ENCODE results near the gene C20orf96.

Gene C20orf96

DNA sequence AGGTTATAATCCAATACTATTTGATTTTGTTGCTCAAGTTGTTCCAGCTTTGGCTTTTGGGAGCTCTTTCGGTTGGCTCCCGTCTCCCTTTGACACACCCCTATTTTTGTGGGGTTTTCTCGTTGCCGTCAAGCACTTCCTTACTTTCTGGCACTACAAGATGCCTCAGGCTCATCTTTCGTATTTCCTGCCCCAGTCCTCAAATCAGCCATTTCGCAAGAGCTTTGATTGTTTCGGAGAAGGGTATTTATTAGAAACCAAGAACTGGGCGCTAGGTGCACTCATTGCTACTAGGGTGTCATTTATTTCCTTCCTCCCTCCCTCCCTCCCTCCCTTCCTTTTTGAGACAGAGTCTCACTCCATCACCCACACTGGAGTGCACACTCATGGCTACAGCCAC is 21.5 kb upstream of the C20orf96 start:
- no peak for DNase-seq

DNA sequence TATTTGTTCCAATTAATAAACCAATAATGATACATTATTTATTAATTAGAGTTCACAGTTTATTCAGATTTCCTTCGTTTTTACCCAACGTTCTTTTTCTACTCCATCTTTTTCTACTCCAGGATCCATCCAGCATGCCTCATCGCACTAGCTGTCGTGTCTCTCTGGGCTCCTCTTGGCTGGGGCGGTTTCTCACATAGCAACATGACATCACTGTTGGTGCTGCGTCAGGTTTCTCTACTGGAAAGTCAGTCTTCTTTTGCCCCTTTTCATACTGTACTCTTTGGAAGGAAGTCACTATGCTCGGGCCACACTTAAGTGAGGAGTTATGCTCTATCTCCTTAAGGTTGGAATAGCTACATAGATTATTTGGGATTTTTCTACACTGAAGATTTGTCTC is 21.1 kb upstream of the C20orf96 start:
- DNase-seq, result no peak

DNA sequence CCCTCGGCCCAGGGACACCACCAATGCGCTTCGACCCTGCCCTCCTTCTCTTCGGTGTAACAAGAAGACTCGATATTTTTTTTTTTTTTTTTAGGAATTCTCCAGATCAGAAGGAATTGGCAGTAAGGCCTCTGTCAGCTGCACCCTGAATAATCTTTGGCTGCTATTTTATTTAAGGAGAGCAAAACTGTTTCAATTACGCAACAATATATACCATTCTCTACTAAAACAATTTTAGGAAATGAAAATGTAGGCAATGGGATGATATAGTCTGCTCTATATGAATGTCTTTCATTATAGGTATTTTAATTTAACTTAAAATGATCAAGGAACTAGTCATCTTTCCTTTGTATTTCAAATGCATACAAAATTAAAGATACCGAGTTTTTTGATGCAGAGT is 20.1 kb upstream of the C20orf96 start:
- DNase-seq, result no peak

DNA sequence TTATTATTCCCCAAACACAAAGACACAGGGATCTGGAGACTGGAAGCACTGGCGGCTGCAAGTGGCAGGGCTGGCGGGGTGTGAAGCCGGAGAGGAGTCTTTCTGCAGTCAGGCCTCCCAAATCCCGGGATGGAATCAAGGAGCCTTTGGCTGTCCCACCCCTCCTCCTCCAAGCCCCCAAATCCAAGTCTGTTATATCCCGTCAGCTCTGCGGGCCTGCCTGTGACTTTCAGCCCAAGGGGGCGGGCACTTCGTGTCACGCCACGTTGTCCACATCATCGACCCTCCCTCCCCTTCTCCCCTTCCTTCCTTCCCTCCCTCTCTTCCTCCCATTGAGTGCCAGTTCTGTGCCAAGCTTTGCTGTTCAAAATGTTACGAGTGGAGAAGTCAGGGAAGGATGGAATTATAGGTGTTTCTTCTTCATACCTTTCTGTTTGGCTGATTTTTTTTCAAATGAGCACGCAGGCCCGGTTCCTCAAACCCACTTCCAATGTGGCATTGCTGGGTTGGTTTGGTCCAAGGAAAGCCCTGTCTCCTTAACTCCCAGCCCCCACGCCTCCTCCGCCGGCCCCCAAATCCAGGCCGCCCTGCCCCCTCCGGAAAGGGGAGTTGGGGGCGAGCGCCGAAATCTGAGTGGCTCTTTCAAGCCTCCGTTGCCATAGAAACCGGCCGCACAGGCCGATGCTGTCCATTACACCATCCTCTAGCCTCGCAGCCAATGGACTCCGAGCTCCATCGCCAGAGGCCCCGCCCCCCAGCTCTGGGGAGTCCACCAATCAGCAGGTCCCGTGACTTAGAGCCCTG is 19.5 kb upstream of the C20orf96 start:
- DNase-seq, result peak; percentile 74

DNA sequence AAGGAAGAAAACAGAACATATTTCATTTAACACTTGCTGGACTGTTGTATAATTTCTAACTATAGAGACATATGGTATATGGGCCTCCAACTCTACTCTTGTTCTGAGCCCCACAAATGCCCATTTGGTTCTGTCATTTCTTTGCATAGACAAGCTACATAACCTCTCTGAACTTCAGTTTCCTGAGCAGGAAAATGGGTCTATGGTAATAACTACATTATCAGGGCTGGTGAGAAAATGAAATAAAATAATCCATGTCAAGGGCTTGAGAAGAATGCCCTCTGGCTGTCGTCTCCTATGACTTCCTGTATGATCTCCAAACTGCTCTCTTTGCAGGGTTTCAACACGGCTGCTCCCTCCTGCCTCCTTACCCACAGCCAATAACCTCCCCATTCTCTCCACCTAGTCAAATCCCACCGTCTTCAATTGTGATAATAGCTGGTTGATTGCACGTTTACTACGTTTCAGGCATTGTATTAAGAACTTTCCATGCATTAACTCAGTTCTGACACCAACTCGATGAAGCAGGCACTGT is 18.8 kb upstream of the C20orf96 start:
- no peak for DNase-seq

DNA sequence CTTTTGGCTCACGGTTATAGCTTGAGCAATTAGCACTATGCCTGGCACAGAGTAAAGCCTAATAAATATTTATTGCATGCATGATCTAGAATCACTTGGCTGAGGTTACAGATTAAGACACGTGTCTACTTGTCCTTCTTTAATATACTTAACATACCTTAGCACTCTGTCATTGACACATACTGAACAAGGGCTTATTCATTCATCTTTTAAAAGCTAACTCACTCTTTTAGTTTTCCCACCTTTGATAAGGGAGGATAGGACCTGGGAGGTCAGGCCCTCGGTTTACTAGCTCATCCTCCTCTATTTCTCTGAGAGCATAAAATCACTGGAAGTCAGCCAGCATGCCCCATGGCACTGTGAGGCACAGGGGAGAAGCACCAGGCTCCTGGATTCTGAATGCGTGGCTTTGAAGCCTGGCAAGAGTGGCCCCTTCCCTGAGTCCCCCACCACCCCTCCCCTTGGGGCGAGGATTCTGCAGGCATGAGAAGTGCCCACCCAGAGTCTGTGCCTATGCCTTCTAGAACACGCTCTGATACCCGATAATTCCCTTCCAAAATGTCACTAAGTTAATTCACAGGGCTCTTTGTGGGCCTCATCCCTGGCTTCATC is 18.0 kb upstream of the C20orf96 start:
- no peak for DNase-seq

DNA sequence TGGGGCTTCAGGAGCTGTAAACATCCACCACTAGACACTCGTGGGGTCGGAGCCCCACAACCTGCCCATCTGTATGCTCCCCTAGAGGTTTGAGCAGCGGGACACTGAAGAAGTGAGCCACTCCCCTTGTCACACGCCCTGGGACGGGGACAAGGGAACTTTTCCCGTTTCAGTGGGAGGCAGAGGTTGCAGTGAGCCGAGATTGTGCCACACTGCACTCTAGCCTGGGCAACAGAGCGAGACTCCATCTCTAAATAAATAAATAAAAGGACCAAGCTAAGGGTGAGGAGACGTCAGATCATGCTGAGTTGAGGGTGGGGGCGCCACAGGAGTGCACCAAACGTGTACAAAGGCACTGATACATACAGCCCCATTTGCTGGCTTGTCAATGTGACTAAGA is 15.2 kb upstream of the C20orf96 start:
- no peak for DNase-seq

DNA sequence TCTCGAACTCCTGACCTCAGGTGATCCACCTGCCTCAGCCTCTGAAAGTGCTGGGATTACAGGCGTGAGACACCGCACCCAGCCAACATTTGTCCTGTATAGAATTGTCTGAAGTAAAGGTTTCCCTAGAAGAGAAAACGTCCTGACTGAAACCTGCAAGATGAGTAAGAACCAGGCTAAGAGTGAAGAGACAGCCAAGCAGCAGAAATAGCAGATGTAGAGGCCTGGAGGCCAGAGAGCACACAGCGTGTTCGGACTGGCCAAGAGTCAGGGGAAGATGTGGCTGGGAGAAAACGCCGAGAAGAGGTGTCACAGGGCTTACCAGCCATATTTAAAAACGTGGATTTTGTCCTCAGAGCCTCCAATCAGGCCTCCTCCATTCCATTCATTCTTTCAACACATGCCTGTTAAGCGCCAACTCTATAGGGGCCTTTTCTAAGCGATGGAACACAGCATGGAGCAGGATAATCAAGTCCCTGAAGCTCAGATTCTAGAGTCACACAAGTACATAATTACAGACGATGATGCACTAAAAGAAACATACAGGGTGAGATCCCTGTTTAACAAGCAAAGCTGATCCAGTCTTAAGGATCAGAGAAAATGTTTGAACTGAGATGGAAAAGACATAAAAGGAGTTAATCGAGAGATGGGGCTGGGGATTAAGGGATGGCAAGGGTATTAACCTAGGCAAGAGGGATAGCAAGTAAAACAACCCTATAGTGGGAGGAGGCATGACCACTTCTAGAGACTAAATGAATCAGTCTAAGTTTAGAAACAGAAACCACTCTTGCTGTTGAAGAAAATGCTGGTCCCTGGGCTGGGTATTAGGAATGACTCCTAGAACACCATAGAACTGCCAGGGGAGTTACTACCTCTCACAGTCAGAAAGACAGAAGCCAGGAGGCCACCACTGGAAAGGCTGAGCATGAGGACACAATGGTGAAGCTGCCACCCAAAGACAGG is 11.6 kb upstream of the C20orf96 start:
- no peak for DNase-seq

DNA sequence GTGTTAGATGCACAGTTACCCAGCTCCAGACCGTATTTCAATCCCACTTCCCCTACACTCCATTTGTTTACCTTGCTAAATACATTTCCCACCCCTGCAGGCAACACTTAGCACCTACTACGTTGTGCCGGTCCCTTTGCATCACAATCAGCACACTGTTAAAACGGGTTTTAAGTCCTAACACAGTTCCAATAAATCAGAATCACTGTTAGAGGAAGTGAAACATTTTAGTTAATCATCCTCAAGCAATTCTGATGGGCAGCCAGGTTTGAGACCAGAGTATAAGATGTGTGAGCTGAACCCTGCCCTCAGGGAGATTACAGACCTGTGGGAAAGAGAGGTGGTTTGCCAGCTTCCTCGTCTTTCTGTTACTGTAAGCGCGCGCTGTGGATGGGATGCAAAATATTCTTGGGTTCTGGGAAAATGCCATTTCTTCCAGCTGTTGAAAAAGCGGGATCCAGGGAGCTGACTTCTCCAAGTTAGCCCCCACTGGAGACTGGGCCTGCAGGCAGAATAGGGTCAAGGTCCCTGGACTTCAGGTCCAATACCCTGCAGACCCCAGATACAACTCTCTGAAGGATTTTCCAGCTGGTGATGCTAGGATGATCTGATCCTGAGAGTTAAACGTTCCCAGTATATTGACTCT is 9.9 kb upstream of the C20orf96 start:
- DNase-seq, result no peak

DNA sequence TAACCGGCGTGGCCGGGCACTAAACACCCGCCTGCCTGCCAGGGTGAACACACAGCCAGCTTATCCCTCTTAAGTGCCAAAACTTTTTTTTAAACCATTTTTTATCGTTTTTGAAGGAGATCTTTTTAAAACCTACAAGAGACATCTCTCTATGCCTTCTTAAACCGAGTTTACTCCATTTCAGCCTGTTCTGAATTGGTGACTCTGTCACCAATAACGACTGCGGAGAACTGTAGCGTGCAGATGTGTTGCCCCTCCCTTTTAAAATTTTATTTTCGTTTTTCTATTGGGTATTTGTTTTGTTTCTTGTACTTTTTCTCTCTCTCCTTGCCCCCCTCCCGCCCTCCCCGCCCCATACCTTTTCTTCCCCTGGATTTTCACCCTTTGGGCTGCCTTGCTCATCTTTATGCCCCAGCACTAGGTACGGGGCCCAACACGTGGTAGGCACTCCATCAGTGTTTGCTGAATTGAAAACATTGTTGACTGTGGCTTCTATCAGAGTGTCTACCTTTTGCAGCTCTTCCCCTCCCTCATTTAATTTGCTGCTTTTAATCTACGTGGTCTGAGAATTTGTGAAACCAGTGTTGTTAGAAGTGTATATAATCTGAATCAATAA is 8.3 kb upstream of the C20orf96 start:
- DNase-seq, result no peak

DNA sequence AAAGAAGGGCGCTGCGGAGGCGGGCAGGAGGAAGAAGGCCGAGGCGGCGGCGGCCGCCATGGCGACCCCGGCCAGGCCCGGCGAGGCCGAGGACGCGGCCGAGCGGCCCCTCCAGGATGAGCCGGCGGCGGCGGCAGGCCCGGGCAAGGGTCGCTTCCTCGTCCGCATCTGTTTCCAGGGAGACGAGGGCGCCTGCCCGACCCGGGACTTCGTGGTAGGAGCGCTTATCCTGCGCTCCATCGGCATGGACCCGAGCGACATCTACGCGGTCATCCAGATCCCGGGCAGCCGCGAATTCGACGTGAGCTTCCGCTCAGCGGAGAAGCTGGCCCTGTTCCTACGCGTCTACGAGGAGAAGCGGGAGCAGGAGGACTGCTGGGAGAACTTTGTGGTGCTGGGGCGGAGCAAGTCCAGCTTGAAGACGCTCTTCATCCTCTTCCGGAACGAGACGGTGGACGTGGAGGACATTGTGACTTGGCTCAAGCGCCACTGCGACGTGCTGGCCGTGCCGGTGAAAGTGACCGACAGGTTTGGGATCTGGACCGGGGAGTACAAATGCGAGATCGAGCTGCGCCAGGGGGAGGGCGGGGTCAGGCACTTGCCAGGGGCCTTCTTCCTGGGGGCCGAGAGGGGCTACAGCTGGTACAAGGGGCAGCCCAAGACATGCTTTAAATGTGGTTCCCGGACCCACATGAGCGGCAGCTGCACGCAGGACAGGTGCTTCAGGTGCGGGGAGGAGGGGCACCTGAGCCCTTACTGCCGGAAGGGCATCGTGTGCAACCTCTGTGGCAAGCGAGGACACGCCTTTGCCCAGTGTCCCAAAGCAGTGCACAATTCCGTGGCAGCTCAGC is 7.6 kb upstream of the C20orf96 start:
- DNase-seq, result peak; percentile 3

DNA sequence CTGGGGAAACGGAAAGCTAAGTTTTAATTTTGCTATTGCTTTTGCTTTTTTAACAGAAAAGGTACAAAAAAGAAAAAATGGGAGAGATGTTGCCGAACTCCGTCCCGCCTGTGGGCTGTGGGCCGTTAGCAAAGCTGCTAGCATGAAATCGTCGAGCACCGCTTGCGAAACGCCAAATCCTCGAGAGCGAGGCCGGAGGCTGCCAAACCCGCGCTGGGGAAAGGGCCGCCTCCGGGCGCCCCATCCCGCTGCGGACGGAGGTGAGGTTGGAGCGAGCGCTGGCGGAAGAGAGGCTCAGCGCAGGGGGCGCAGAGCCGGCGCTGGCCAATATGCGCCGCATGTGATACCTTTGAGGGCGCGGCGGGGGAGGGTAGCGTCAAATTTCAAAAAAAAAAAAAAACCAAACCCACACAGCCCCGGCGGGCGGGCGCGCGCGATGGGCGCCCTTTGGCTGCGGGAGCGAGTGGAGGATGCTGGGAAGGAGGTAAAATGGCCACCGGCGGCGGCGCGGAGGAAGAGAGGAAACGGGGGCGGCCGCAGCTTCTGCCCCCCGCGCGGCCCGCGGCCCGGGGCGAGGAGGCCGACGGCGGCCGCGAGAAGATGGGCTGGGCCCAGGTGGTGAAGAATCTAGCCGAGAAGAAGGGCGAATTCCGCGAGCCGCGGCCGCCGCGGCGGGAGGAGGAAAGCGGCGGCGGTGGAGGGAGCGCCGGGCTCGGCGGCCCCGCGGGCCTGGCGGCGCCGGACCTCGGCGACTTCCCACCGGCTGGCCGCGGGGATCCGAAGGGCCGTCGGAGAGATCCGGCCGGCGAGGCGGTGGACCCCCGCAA is 6.8 kb upstream of the C20orf96 start, which contains the start of gene ZCCHC3:
ZCCHC3 (plus strand) TSS at position 473 of the 827 bp plus-strand sequence; CDS start at position 490, 17 bp downstream.
- peak; percentile 72 for DNase-seq

DNA sequence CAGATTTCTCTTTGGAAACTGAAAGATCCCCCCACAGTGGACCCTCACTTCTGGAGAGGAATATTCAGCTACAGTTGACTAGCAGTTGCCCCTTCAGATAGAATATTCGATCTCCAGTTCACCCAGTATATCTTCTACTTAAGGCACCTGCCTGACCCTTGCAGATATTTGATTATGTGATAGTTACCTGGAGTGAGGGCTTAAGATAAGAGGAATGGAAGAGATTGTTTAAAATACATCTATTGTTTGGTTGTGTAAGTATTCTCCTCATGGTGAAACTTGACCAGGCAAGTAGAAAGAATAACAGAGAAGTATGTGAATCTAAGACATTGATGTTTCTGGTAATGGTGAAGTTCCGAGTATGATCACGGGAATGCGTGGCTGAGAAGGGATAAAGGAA is 5.3 kb upstream of the C20orf96 start:
- DNase-seq, result no peak

DNA sequence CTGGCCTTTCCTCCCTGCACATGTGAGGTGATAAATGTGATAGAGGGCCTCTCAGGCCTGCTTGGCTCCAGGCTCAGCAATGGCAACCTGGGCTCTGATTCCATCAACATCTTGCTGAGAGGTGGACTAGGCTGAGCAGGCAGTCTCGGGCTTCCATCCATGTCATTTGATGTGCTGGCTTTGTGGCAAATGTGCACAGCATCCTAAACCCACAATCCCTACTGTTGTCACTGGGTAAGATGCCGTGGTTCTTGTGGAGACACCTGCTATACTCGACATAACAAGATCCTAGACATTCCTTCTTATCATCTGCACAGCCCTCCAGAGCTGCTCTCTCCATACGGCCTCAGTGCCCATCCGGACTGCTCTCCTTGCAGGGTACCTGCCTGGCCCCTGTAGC is 4.1 kb upstream of the C20orf96 start:
- no peak for DNase-seq

DNA sequence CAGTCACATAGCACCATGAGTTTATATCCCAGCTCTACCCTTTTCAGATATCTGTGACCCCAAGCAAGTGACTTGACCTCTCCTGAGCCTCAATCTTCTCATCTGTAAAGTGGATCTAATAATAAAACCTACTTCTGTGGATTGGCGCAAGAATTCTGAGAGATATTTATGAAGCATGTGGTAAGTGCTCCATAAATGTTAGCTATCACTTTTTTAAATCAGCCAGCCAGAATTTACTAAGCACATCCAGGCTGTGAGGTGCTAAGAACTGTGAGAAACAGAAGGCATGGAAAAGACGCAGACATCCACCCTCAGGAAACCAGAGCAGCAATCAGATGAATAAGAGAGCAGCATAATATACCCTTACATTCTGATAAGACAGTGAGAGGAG is 862 bp downstream of the C20orf96 start:
- no peak for DNase-seq

DNA sequence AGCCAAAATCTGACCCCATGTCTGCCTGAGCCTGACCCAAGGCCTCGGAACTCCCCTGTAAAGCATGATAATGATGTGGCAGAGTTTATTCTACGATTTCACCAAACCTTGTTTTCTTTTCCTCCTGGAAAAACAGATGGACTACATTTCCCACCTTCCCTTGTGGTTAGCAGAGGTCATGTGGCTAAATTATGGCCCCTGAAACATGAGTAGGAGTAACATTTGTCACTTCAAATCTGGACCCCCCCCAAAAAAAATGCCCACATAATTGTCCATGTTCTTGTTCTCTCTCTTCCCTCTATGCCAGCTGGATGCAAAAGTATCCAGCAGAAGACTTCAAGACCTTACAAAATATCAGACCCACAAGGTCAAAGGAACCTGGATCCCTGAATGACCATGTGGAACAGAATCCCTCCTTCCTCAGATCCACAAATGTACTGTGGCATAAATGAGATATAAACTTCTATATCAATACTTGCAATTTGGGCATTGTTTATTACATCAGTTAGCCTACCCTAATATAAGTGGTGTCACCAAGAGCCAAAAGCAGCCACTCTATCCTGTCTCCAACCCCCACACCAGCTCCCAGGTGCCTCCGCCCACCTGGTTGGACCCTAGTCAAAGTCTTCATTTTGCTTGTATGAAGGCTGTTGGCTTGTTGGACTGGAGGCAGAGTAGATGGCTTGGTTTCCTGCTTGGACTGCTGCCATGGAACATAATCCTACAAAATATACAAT is 1.4 kb downstream of the C20orf96 start:
- no peak for DNase-seq

DNA sequence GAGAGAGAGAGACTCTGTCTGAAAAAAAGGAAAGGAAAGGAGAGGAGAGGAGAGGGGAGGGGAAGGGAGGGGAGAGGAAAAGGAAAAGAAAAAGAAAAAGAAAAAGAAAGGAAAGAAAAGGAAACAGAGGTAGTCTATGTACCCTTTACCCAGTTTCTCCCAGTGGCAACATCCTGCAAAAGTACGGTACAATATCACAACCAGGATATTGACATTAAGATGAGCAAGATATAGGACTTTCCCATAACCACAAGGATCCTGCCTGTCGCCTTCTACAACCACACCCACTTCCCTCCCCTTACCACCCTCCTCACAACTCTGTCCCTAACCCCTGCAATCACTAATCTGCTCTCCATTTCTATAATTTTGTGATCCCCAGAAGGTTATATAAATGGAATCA is 4.0 kb downstream of the C20orf96 start:
- no peak for DNase-seq

DNA sequence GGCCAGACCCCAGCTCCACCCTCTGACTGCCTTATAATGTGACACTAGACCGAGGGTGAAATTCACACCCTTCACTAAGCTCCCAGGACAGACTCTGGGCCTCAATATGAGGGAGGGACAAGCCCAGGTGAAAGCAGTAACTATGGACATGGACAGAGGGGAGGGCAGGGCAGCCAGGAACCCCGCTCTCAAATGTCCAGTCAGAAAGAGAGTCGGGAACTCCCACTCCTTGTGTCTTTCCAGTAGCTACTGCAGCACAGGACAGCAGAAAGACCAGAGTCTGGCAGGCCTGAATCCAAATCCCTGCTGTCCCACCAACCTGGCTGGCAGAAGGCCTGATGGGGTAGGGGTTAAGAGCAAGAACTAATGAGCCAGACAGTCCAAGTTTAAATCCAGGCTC is 6.4 kb downstream of the C20orf96 start:
- no peak for DNase-seq

Measured in effector CD8-positive, alpha-beta T cell (primary cell).